ENCODE data around the gene FAM53B. TPM values are rescaled to one million over a fixed set of nuclear protein-coding genes. Genes with fewer than 3 reads are reported as not detected.
A peak's percentile ranks its signal among the peaks of the same experiment; 100 is the strongest.

The FAM53B gene
- total and polyA plus RNA-seq, 8 donors, result 12.8 to 34.6 (median 23.0) TPM

DNA sequence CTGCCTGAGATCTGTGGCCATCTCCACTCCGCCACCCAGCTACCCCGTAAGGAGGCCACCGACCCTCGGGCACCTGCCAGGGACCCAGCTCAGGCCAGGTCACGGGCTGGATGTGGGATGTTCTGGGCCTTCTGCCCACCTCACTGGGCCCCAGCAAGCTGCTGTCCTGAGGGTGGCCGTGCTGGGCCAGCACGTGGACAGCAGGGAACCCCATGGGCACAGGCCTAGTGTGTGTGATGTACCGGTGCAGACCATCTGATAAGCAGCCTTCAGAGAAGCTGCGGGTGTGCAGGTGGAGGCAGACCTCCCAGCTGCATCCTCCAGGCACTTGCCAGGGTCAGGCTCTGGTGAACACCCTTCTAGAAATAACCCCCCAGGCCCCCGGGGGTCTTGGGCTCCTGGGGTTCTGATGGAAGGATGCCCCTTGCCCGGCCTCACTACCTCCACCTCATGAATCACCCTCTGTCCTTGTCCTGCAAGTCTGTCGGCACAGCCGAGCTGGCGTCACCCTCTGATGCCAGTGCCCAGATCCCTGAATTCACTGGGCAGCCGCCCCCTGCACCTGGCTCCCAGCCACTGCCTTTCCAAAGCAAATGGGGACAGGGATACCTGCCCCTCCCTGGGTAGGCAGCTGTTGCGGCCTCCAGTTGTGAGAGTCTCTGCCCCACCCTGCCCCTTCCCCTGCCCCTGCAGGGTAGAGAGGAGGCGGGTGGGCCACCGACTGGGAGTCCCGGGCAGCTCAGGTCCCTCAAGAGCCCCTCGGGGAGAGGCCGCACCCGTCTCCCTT is 139.8 kb downstream of the FAM53B start:
- ATAC-seq (no peak), DNase-seq (peak in 1 of 4 donors; percentile 66)
- Histone ChIP-seq H3K9me3 (no peaks in the 10 kb centered on the region), H3K36me3 (no peaks in the 10 kb centered on the region), H3K27me3 (no peaks in the 10 kb centered on the region), H3K4me1 (peaks cover 0 to 5% of the 10 kb centered on the region in 2 donors), H3K4me3 (no peak overlapping the region), H3K27ac (no peak overlapping the region)
- TF ChIP-seq, protein P1, sequence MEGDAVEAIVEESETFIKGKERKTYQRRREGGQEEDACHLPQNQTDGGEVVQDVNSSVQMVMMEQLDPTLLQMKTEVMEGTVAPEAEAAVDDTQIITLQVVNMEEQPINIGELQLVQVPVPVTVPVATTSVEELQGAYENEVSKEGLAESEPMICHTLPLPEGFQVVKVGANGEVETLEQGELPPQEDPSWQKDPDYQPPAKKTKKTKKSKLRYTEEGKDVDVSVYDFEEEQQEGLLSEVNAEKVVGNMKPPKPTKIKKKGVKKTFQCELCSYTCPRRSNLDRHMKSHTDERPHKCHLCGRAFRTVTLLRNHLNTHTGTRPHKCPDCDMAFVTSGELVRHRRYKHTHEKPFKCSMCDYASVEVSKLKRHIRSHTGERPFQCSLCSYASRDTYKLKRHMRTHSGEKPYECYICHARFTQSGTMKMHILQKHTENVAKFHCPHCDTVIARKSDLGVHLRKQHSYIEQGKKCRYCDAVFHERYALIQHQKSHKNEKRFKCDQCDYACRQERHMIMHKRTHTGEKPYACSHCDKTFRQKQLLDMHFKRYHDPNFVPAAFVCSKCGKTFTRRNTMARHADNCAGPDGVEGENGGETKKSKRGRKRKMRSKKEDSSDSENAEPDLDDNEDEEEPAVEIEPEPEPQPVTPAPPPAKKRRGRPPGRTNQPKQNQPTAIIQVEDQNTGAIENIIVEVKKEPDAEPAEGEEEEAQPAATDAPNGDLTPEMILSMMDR (IDR thresholded peaks at IDR 0.05), result no peak
- intact Hi-C loops (cut with DNase I), result no loop called here

- Histone ChIP-seq H3K4me1 (peaks cover 0 to 5% of the 10 kb centered on the region in 2 donors), H3K36me3 (no peaks in the 10 kb centered on the region), H3K4me3 (no peak overlapping the region), H3K27me3 (no peaks in the 10 kb centered on the region), H3K27ac (no peak overlapping the region), H3K9me3 (no peaks in the 10 kb centered on the region)
- TF ChIP-seq, protein P1 (IDR thresholded peaks at IDR 0.05), result no peak
- no peak for ATAC-seq
- intact Hi-C loops (cut with DNase I), result no loop called here
- peak in 1 of 4 donors; percentile 67 for DNase-seq
Observed at GRCh38 chr10:124603376-124604213, 140.6 kb downstream of the FAM53B start.

GRCh38 chr10:124602646-124603365 is 141.4 kb downstream of the FAM53B start:
- Histone ChIP-seq H3K9me3 (no peaks in the 10 kb centered on the region), H3K4me1 (peaks cover 0 to 5% of the 10 kb centered on the region in 2 donors), H3K27me3 (no peaks in the 10 kb centered on the region), H3K36me3 (no peaks in the 10 kb centered on the region), H3K27ac (no peak overlapping the region), H3K4me3 (no peak overlapping the region)
- ATAC-seq (no peak), DNase-seq (peak in 1 of 4 donors; percentile 72)
- TF ChIP-seq, protein P1 (IDR thresholded peaks at IDR 0.05), result no peak
- intact Hi-C loops (cut with DNase I), result no loop called here

GRCh38 chr10:124602121-124602561 is 142.0 kb downstream of the FAM53B start:
- no peaks in the 10 kb centered on the region for H3K36me3 ChIP-seq
- peaks cover 0 to 5% of the 10 kb centered on the region in 2 donors for H3K4me1 ChIP-seq
- no peak overlapping the region for H3K4me3 ChIP-seq
- DNase-seq, result peak in 1 of 4 donors; percentile 54
- no peak for ATAC-seq
- H3K27ac ChIP-seq, result no peak overlapping the region
- TF ChIP-seq, protein P1 (IDR thresholded peaks at IDR 0.05), result no peak
- H3K27me3 ChIP-seq, result no peaks in the 10 kb centered on the region
- no peaks in the 10 kb centered on the region for H3K9me3 ChIP-seq
- intact Hi-C loops (cut with DNase I), result no loop called here
